IMR-90 (cell line): ENCODE results near the gene TEK. TPM values are rescaled to one million over a fixed set of nuclear protein-coding genes. Genes with fewer than 3 reads are reported as not detected.

ENCODE experiments used
- ATAC-seq: fragments of 200-7000 bp; cut with Tn5 transposase; 2 replicates; pipeline ENCODE4 v1.9.1; 2020; ENCODE audit warnings: low read depth, mild to moderate bottlenecking, moderate library complexity
- BruUV-seq: library from RNA; stranded (reverse); fragments of 400-500 nt; replicated peaks from 2 replicates; lab custom pipeline; 2021; lab: Mats Ljungman, UMichigan
- CTCF ChIA-PET: fragments of 300-600 bp; formaldehyde crosslinking; extraction: SDS; loops from one replicate; lab custom pipeline; 2021; ENCODE audit warnings: antibody characterized with exemption; lab: Yijun Ruan, JAX
- POLR2A ChIA-PET: fragments of 300-600 bp; sonication (Branson Sonifier 250); formaldehyde crosslinking; loops from one replicate; lab custom pipeline; 2022; ENCODE audit warnings: antibody characterized with exemption; ENCODE audit not compliant: unreplicated experiment; lab: Charles Lee
- DNase-seq: peaks from one replicate; pipeline ENCODE4 v3.0.0; 2013
- H2AFZ ChIP-seq: replicated peaks from 2 replicates; pipeline ENCODE3; 2013; ENCODE audit warnings: low read length, mild to moderate bottlenecking; ENCODE audit not compliant: poor library complexity
- H2AK5ac ChIP-seq: 2 replicates; pipeline ENCODE4 v1.6.1; 2013; ENCODE audit warnings: low read depth, low read length, inconsistent platforms
- H2AK9ac ChIP-seq: replicated peaks from 2 replicates; pipeline ENCODE3; 2013; ENCODE audit warnings: mild to moderate bottlenecking, low read depth, low read length, moderate library complexity; ENCODE audit not compliant: poor library complexity
- H2BK120ac ChIP-seq: 2 replicates; pipeline ENCODE4 v1.6.1; 2013; ENCODE audit warnings: low read depth, low read length, inconsistent platforms
- H2BK15ac ChIP-seq: 3 replicates; pipeline ENCODE4 v1.6.1; 2013; ENCODE audit warnings: low read depth, low read length, inconsistent platforms
- H2BK20ac ChIP-seq: 2 replicates; pipeline ENCODE4 v1.6.1; 2013; ENCODE audit warnings: low read depth, mild to moderate bottlenecking, inconsistent platforms, low read length, moderate library complexity
- H2BK5ac ChIP-seq: 2 replicates; pipeline ENCODE4 v1.6.1; 2013; ENCODE audit warnings: mild to moderate bottlenecking, low read depth, low read length, inconsistent platforms; ENCODE audit not compliant: poor library complexity, severe bottlenecking
- H3K14ac ChIP-seq: replicated peaks from 2 replicates; pipeline ENCODE4 v1.6.1; 2013; ENCODE audit warnings: low read depth, low read length, inconsistent platforms
- H3K18ac ChIP-seq: 2 replicates; pipeline ENCODE4 v1.6.1; 2013; ENCODE audit warnings: low read depth, low read length, control low read depth
- H3K23ac ChIP-seq: 2 replicates; pipeline ENCODE4 v1.6.1; 2013; ENCODE audit warnings: low read depth, low read length, inconsistent platforms
- H3K27ac ChIP-seq: 2 replicates; pipeline ENCODE4 v1.5.1; 2013; ENCODE audit warnings: mild to moderate bottlenecking, control low read depth, low read length; ENCODE audit not compliant: insufficient read depth
- H3K27me3 ChIP-seq: 2 replicates; pipeline ENCODE4 v1.6.1; 2013; ENCODE audit warnings: low read length; ENCODE audit not compliant: control insufficient read depth, insufficient read depth
- H3K36me3 ChIP-seq: 2 replicates; pipeline ENCODE4 v1.6.1; 2013; ENCODE audit warnings: low read length, mixed read lengths; ENCODE audit not compliant: control insufficient read depth, insufficient read depth
- H3K4ac ChIP-seq: 2 replicates; pipeline ENCODE4 v1.6.1; 2013; ENCODE audit warnings: low read depth, low read length, inconsistent platforms
- H3K4me1 ChIP-seq: 2 replicates; pipeline ENCODE4 v1.6.1; 2013; ENCODE audit warnings: low read length, mixed read lengths; ENCODE audit not compliant: control insufficient read depth, insufficient read depth
- H3K4me2 ChIP-seq: 2 replicates; pipeline ENCODE4 v1.6.1; 2013; ENCODE audit warnings: low read depth, mild to moderate bottlenecking, control low read depth, low read length, moderate library complexity
- H3K4me3 ChIP-seq: 2 replicates; pipeline ENCODE4 v1.5.1; 2013; ENCODE audit warnings: low read depth, mild to moderate bottlenecking, control low read depth, low read length, moderate library complexity; ENCODE audit not compliant: insufficient read depth
- H3K56ac ChIP-seq: 2 replicates; pipeline ENCODE4 v1.6.1; 2013; ENCODE audit warnings: low read length, inconsistent platforms; ENCODE audit not compliant: insufficient read depth; ENCODE audit errors: extremely low read depth
- H3K79me1 ChIP-seq, 2 experiments: 2 replicates each; pipeline ENCODE4 v1.6.1; 2013; ENCODE audit warnings: low read length in 2 of 2, inconsistent platforms in 1 of 2, low read depth in 1 of 2
- H3K9ac ChIP-seq: 2 replicates; pipeline ENCODE4 v1.6.1; 2013; ENCODE audit warnings: low read depth, low read length, control low read depth
- H3K9me1 ChIP-seq: 2 replicates; pipeline ENCODE4 v1.6.1; 2013; ENCODE audit warnings: low read length, inconsistent platforms; ENCODE audit not compliant: insufficient read depth
- H3K9me3 ChIP-seq: 2 replicates; pipeline ENCODE4 v1.6.1; 2013; ENCODE audit warnings: low read length; ENCODE audit not compliant: control insufficient read depth, insufficient read depth
- H4K20me1 ChIP-seq: 2 replicates; pipeline ENCODE4 v1.6.1; 2013; ENCODE audit warnings: low read length, inconsistent platforms; ENCODE audit not compliant: insufficient read depth
- H4K5ac ChIP-seq: 2 replicates; pipeline ENCODE4 v1.6.1; 2013; ENCODE audit warnings: mild to moderate bottlenecking, low read depth, low read length, control low read depth
- H4K8ac ChIP-seq, 2 experiments: 2 replicates each; pipeline ENCODE4 v1.6.1; 2013; ENCODE audit warnings: low read depth in 2 of 2, low read length in 2 of 2, control low read depth in 1 of 2, inconsistent platforms in 1 of 2
- H4K91ac ChIP-seq: 2 replicates; pipeline ENCODE4 v1.6.1; 2013; ENCODE audit warnings: low read depth, low read length, inconsistent platforms; ENCODE audit not compliant: insufficient read depth
- BHLHE40 ChIP-seq: fragments of 150-350 bp; IDR thresholded peaks from 2 replicates; pipeline ENCODE4 v1.6.1; 2016; ENCODE audit warnings: mild to moderate bottlenecking, low read depth, low read length
- CEBPB ChIP-seq: IDR thresholded peaks from 2 replicates; pipeline ENCODE4 v1.6.1; 2012; ENCODE audit warnings: low read depth, low read length, improper control_type of control experiment
- CHD1 ChIP-seq: IDR thresholded peaks from 2 replicates; pipeline ENCODE4 v1.6.1; 2012; ENCODE audit warnings: low read depth, low read length, improper control_type of control experiment
- ELK1 ChIP-seq: fragments of 150-350 bp; IDR thresholded peaks from 2 replicates; pipeline ENCODE4 v1.6.1; 2016; ENCODE audit warnings: low read depth, mild to moderate bottlenecking, low read length, moderate library complexity, borderline replicate concordance
- FOS ChIP-seq: fragments of 150-350 bp; IDR thresholded peaks from 2 replicates; pipeline ENCODE4 v1.6.1; 2016; ENCODE audit warnings: low read depth, low read length
- MAFK ChIP-seq: IDR thresholded peaks from 2 replicates; pipeline ENCODE4 v1.6.1; 2012; ENCODE audit warnings: low read depth, low read length, improper control_type of control experiment
- MAZ ChIP-seq: IDR thresholded peaks from 2 replicates; pipeline ENCODE4 v1.6.1; 2012; ENCODE audit warnings: low read depth, mild to moderate bottlenecking, low read length, improper control_type of control experiment, moderate library complexity, borderline replicate concordance
- MXI1 ChIP-seq: IDR thresholded peaks from 2 replicates; pipeline ENCODE4 v1.6.1; 2012; ENCODE audit warnings: low read depth, mild to moderate bottlenecking, low read length, moderate library complexity, borderline replicate concordance
- NFE2L2 ChIP-seq: fragments of 150-350 bp; IDR thresholded peaks from 2 replicates; pipeline ENCODE4 v1.6.1; 2016; ENCODE audit warnings: low read depth, mild to moderate bottlenecking, low read length
- POLR2A ChIP-seq: IDR thresholded peaks from 2 replicates; pipeline ENCODE4 v1.6.1; 2012; ENCODE audit warnings: mild to moderate bottlenecking, low read depth, low read length
- RAD21 ChIP-seq: IDR thresholded peaks from 2 replicates; pipeline ENCODE4 v1.6.1; 2012; ENCODE audit warnings: low read length, improper control_type of control experiment
- RCOR1 ChIP-seq: IDR thresholded peaks from 2 replicates; pipeline ENCODE4 v1.6.1; 2012; ENCODE audit warnings: mild to moderate bottlenecking, low read length, improper control_type of control experiment; ENCODE audit not compliant: insufficient replicate concordance
- RFX5 ChIP-seq: IDR thresholded peaks from 2 replicates; pipeline ENCODE4 v1.8.0; 2012; ENCODE audit warnings: low read depth, mild to moderate bottlenecking, low read length, moderate library complexity
- SMC3 ChIP-seq: fragments of 150-350 bp; IDR thresholded peaks from 2 replicates; pipeline ENCODE4 v1.6.1; 2016; ENCODE audit warnings: low read depth, mild to moderate bottlenecking, antibody characterized with exemption, low read length, moderate library complexity
- whole genome bisulfite sequencing, 2 experiments: methylation state at CpG; one replicate each; pipeline versions ENCODE4 v1.1.5 to v1.1.7; 2013; ENCODE audit warnings: missing lambda C conversion rate in 2 of 2; ENCODE audit not compliant: insufficient read length in 1 of 2; ENCODE audit errors: extremely low coverage in 2 of 2; 5-methylcytosine and 5-hydroxymethylcytosine counted together
- dilution Hi-C: fragments of 300-500 bp; cut with HindIII; formaldehyde crosslinking; loops from one replicate; pipeline ENCODE4 v1.14.3; 2018; ENCODE audit warnings: low sequenced_read_pairs; ENCODE audit not compliant: unreplicated experiment
- in situ Hi-C: fragments of 300-500 bp; cut with MboI; formaldehyde crosslinking; loops from 3 replicates; pipeline ENCODE4 v1.14.3; 2019; ENCODE audit warnings: low sequenced_read_pairs, inconsistent platforms, mixed read lengths
- intact Hi-C: fragments of 100-400 bp; cut with micrococcal nuclease; formaldehyde crosslinking; loops from 2 replicates; pipeline ENCODE4 v1.10.0; 2022
- polyA plus RNA-seq, 3 experiments: library from polyadenylated mRNA; depleted of rRNA; stranded (reverse); fragments of >200 nt; gene quantifications; 2 replicates each; pipeline ENCODE4 v1.2.3, GENCODE V29; 2012; ENCODE audit warnings: low replicate concordance in 1 of 3
- total RNA-seq: library from RNA; depleted of rRNA; stranded (reverse); fragments of >200 nt; gene quantifications from 2 replicates; pipeline ENCODE4 v1.2.3, GENCODE V29; 2012
- TF ChIP-seq, protein P1 (sequence below): conservative IDR thresholded peaks from 2 replicates; pipeline ENCODE4 v1.5.1; 2012; ENCODE audit warnings: mild to moderate bottlenecking, low read depth, low read length, improper control_type of control experiment
- TF ChIP-seq, protein P2 (sequence below): fragments of 150-350 bp; IDR thresholded peaks from 2 replicates; pipeline ENCODE4 v1.6.1; 2017; ENCODE audit warnings: mild to moderate bottlenecking, antibody characterized with exemption, low read length, low read depth

TEK gene
- total and polyA plus RNA-seq, 2 of the 4 experiments (the other 2 are of a cell fraction): 6.3 to 11.7 TPM

GRCh38 chr9:27162045-27162444, 53.0 kb downstream of the TEK start:
- H3K4me2 ChIP-seq: peak overlapping the region; percentile 48; the same call in 1 of the 2 replicates
- ChIA-PET POLR2A (no interaction called here), CTCF (interaction anchor here (0.7 to 0.9 kb wide), 2 partner anchors 38 to 42 kb away, joined by 4 read pairs; no protein-coding TSS in a partner anchor)
- no peaks in the 10 kb centered on the region for H4K20me1 ChIP-seq
- no TSS peak for BruUV-seq
- no peak for TF ChIP-seq RAD21
- no peak for TF ChIP-seq MAZ
- no peak for TF ChIP-seq MXI1
- TF ChIP-seq CHD1: no peak
- TF ChIP-seq, protein P1, sequence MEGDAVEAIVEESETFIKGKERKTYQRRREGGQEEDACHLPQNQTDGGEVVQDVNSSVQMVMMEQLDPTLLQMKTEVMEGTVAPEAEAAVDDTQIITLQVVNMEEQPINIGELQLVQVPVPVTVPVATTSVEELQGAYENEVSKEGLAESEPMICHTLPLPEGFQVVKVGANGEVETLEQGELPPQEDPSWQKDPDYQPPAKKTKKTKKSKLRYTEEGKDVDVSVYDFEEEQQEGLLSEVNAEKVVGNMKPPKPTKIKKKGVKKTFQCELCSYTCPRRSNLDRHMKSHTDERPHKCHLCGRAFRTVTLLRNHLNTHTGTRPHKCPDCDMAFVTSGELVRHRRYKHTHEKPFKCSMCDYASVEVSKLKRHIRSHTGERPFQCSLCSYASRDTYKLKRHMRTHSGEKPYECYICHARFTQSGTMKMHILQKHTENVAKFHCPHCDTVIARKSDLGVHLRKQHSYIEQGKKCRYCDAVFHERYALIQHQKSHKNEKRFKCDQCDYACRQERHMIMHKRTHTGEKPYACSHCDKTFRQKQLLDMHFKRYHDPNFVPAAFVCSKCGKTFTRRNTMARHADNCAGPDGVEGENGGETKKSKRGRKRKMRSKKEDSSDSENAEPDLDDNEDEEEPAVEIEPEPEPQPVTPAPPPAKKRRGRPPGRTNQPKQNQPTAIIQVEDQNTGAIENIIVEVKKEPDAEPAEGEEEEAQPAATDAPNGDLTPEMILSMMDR: no peak
- TF ChIP-seq MAFK: no peak; the same call in 1 of the 2 replicates
- no peak for TF ChIP-seq FOS
- TF ChIP-seq CEBPB: no peak
- TF ChIP-seq BHLHE40: no peak
- TF ChIP-seq POLR2A: no peak
- no peak for TF ChIP-seq RFX5
- TF ChIP-seq, protein P2, sequence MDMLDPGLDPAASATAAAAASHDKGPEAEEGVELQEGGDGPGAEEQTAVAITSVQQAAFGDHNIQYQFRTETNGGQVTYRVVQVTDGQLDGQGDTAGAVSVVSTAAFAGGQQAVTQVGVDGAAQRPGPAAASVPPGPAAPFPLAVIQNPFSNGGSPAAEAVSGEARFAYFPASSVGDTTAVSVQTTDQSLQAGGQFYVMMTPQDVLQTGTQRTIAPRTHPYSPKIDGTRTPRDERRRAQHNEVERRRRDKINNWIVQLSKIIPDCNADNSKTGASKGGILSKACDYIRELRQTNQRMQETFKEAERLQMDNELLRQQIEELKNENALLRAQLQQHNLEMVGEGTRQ: no peak
- TF ChIP-seq SMC3: no peak
- TF ChIP-seq NFE2L2: no peak
- TF ChIP-seq RCOR1: no peak
- TF ChIP-seq ELK1: no peak
- no peak overlapping the region for H2BK15ac ChIP-seq
- H3K79me1 ChIP-seq: peaks cover 0 to 27% of the 10 kb centered on the region in 2 experiments; a peak in 3 of 4 replicates
- peak; percentile 79 for DNase-seq
- H3K9ac ChIP-seq: no peak overlapping the region
- H2AK9ac ChIP-seq: no peak overlapping the region
- H3K4me3 ChIP-seq: no peak overlapping the region
- no peak overlapping the region for H2BK20ac ChIP-seq
- H2BK5ac ChIP-seq: peak overlapping the region; percentile 18
- no peak overlapping the region for H4K5ac ChIP-seq
- no peak overlapping the region; the same call in 1 of the 2 replicates for H3K23ac ChIP-seq
- intact Hi-C loops: loop anchor here (5.0 kb wide), 1 partner anchor 35 kb away; no protein-coding TSS in a partner anchor
- H3K36me3 ChIP-seq: peaks cover 10% of the 10 kb centered on the region
- no peak overlapping the region for H3K56ac ChIP-seq
- H4K91ac ChIP-seq: no peak overlapping the region
- no peak overlapping the region for H2AK5ac ChIP-seq
- WGBS, 2 experiments: no CpG with 5 or more reads among the region's 2 CpGs
- H3K18ac ChIP-seq: peak overlapping the region; percentile 14; the same call in 1 of the 2 replicates
- in situ Hi-C loops: no loop called here
- ATAC-seq: peak; percentile 65
- peak overlapping the region; percentile 7; the same call in 1 of the 2 replicates for H2BK120ac ChIP-seq
- no peak overlapping the region for H2AFZ ChIP-seq
- H3K4ac ChIP-seq: no peak overlapping the region
- no peak overlapping the region for H3K14ac ChIP-seq
- peak overlapping the region; percentile 7; the same call in 1 of the 2 replicates for H3K27ac ChIP-seq
- no peaks in the 10 kb centered on the region for H3K27me3 ChIP-seq
- H4K8ac ChIP-seq: no peak overlapping the region
- peaks cover 15% of the 10 kb centered on the region for H3K4me1 ChIP-seq
- H3K9me1 ChIP-seq: peaks cover 12% of the 10 kb centered on the region
- no peaks in the 10 kb centered on the region for H3K9me3 ChIP-seq
- dilution Hi-C loops: no loop called here
